Smooth muscle cell of the brain vasculature (primary cell): Measurements from ENCODE around the gene CFDP1.
A peak's percentile ranks its signal among the peaks of the same experiment; 100 is the strongest.

Experiments
- DNase-seq: peaks from one replicate; pipeline ENCODE4 v3.0.0-alpha.2; 2012; ENCODE audit warnings: low read depth, low spot score

CFDP1 gene

DNA sequence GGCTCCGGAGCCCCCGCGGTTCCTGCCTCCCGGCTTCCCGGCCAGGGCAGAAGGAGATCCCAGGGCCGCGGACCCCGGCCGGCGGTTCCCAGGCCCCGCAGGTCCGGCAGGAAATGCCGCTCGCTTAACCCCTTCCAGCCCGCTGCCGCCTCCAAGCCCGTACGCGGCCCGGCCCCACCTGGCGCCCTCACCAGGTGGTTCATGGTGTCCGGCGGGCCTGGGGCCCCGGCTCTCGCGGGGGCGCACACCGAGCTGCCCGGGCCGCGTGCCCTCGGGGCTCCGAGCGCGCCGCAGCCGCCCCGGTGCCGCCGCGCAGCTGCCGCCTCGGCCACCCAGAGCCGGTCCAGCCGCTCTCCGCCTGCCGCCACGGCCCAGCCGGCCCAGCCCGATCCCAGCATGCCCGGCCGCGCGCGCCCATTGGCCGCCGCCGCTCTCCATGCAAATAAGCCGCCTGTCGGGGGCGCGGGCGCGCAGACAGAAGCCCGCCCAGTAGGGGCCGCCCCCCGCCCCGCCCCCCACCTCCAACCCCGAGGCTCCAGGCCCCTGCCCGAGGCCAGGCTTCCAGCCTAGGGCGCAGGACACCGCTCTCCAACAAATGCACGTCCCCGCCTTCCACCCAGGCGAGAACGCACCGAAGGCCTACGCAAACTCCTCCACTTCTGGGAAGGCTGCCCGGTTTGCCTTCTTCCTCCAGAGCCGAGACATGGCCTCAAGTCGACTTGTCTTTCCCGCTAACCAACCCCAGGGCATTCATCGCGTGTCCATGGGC lies 181.8 kb downstream of the CFDP1 start, which contains the start of gene BCAR1:
BCAR1 (minus strand) TSS at position 345 of the 769 bp plus-strand sequence; CDS start at position 203, 142 bp downstream.
- peak; percentile 60 for DNase-seq

DNA sequence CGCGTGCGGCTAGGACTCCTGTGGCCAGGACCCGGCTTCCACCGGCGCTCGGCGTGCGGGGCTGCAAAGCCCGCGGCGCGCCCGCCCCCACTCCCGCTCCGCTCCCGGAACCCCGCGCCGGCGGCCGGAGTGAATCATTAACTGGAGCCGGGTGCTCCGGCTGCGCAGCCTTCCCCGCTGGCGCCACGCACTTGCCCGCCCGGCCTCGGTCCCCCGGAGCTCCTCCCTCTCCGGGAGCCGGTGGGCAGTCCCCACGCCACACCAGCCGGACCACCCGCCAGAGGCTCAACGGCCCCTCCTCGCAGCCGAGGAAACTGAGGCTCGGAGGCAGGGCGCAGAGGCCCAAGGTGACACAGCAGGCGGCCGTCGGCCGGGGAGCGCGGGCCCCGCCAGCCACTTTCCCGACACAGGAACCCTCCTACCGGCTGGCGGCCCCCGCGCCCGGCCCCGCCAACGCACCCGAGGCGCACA lies 182.5 kb downstream of the CFDP1 start:
- no peak for DNase-seq

DNA sequence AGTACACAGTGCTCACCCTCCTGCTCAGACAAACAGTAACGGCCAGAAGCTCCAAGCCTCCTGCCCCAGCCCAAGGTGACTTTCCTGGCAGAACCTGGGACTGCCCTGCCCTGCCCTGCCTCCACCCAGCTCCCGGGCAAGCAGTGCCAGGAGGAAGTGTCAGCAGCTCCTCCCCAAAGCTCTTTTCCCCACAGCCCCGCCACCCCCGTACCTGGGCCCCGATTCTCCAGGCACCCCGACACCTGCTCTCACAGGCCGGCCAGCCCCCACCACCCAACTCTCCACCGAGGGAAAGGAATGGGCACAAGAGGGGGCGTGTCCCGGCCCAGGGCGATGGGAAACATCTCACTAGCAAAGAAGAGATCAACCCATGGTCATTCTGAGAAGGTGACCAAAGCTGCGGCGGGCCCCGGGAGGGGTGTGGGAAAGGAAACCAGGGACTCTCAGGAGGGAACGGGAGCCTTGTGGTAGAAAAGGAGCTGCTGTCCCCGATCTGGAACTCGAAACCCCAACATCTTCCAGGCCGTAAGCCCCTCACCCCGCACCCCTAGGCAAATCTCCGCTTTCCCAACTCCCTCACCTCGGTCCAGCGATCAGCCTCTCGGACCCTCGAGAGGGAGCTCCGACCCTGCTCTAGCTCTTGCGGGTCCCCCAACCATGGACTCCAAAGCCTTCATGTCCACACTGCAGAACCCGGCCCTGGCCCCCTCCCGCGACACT lies 183.1 kb downstream of the CFDP1 start:
- no peak for DNase-seq

DNA sequence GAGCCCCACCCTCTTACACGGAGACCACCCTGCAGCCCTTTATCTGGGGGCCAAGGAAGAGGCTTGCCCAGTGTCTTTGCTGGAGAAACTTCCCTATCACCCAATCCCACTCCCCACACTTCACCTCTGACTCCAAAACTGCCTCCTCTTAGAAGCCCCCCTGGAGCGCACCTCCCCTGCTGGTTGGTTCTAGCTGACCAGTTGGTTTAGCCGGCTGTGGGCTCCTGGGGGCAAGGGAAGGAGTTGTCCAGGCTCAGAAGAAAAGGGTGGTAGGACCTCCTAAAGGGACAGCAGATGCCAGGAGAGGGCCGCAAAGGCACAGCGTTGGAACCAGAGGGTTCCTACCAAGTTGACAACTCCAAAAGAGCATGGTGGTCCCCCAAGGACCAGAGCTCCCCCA lies 183.9 kb downstream of the CFDP1 start:
- no peak for DNase-seq

DNA sequence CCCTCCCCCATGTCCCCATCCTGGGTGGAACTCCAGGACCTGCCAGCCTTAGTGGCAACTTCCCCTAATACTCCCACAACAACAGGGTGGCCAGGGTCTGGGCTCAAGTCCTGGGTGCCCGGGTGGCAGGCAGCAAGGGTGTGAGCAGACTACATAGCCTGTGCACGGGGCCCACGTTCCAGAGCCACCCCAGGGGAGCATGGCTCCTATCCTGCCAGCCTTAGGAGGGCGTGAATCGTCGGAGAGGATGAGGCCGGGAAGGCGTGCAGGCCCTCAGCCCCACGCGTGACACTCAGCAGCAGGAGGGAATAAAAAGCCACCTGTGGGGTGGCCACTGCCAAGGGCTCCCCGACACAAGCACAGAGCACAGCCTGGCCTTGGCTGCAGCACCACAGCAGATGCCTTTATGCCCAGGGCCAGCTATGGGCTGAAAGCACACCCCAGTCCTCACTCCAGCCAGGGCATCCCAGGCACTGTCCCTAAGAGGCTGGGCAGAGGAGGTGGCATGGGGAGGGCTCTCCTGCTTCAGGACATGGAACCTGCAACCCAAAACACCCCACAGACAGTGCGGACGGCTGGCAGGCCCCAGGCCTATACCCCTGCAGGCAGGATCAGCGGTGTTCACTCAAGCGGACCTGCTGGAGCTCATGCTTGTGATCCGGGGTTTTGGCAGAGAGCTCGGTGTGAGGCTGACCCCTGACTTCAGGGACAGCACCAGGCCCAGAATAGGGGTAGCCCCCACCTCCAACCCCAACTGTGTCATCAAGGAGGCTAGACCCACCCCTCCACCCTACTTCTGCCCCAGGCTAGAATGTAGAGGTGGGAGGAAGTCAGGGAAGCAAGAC lies 184.5 kb downstream of the CFDP1 start:
- DNase-seq = no peak

DNA sequence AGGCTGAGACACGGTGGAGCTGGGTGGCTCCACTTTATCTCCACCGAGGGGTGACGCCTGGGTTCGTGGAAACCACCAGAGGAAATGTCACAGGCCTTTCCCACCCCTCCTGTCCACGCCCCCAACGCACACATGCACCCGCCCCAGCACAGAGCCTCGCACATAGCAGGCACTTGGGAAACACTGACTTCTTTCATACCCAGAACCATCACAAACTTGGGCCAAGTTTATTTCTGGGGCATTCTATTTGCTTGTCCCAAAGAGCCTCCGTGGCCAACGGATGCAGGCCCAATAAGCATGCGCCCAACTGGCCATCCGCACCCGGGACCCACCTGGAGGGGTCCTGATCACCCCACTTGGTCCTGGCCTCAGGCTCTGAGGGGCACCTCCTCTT lies 185.2 kb downstream of the CFDP1 start:
- no peak for DNase-seq

DNA sequence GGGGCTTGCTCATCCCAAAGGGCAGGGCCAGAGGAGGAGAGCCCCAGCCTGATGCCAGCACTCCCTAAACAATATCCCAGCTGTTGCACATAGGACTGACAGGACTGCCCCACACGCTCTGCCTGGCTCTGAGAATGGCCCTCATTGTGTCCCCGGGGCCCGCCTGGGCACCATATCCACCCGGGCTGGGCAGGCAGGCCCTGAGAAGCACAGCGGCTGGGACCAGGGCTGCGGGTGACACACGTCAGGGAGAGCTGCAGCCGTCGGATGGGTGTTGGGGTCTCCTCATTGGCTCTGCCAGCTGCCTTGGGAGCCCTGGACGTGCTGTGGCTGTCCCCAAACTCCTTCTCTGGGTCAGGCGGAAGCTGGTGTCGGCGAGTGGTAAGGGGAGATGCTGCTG lies 186.1 kb downstream of the CFDP1 start:
- no peak for DNase-seq

DNA sequence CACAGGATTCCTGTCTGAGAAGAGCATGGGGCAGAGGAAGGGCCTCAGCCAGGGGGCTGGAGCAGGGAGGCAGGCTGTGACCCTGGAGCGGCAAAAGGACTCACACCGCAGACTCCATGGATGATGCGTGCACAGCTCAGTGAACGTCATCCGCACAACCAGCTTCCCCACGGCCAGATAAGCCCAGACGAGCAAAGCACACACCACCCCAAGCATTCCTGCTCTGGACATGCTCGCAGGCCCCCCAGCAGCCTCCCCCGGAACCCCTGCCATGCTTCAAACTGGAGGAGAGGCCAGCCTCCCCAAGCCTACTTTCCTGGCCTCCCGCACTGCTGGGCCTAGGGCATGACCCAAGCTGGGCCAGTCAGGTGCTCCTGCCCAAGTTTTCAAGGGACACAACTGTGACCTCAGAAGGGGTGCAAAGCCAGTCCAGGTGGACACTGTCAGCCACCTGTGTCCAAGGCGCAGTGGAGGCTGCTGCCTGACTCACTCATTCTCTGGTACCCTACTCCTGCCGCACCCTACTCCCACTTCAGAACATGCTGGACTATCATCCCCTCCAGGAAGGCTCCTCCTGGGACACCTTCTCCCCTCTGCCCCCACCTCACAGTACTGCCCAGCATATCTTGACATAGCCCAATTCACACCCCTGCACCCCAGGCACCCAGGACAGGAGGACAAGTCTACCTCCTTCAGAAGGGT lies 186.6 kb downstream of the CFDP1 start:
- DNase-seq = no peak

DNA sequence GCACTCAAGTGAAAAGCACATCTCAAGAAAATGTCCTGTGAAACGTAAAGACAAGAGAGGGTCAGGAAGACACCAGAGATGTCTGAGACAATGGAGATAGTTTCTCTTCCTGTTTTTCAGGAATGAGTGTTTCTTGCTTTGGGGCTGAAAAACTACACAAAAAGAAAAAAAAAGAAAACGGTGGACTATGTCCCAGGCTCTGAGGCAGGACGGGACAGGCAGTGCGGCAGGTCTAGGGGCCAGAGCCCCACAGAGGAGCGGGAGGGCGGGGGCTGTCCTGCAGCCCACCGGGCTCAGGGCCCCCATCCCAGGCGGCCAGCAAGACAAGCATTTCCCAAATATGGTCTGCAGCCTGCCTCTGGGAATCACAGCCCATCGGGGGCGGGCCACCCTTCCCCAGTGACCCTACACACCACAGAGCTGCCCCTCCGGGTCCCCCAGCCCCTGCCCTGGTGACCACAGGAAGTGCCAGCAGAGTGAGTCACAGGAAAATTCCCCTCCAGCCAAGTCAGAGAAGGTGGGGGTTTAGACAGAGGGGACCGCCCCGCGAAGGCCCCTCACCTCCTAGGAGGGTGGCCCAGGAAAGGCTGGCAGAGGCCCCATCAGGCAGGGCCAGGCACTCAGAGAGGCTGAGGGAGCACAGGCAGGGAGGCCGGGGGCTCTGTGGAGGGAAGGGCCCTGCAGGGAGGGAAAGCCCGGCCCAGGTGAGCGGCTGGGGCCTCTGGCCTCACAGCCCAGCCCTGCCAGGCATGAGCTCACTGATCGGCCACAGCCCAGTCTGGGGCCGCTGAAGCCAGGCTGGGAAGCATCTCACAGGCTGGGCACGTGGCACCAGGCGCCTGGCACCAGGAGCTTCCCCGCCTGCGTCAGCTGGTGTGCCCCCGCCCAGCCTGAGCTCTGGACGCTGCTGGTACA lies 188.2 kb downstream of the CFDP1 start:
- peak; percentile 93 for DNase-seq

DNA sequence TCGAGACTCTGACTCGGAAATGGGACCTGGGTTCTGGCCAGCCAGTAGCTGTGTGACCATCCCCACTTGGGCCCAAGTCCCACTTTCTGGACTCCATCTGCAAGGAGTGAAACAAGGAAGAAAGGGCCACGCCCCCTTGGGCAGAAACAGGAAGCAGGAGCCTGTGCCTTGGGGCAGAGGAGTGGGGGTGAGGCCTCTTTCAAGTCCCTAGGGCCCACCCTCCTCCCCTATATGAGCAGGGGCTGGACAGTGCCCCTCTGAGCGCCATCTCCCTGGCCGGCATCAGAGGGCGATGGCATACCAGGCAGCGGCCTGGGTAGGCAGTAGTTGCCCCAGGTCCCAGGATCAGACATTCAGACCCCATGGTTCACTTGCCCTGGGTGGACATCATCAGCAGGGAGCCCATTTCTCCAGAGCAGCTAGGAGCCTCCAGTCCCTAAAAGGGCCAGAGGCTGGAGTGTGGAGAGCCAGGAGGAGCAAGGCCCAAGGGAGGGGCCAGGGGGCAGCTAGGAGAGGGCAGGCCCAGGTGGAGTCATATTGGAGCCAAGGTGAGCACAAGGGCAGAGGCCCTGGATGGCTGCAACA lies 189.0 kb downstream of the CFDP1 start:
- no peak for DNase-seq
